CD4-positive, alpha-beta T cell treated with Interleukin-15 for 1 hour (primary cell): Measurements from ENCODE around the gene CCT6A.
"Not testable (repeated sequence)": the region's sequence is repeated elsewhere in the genome, so short reads cannot be mapped to it uniquely, and the experiment has no call there.

Experiments used
- DNase-seq: peaks from one replicate; pipeline ENCODE4 v3.0.0-alpha.2; 2020

Gene CCT6A, protein sequence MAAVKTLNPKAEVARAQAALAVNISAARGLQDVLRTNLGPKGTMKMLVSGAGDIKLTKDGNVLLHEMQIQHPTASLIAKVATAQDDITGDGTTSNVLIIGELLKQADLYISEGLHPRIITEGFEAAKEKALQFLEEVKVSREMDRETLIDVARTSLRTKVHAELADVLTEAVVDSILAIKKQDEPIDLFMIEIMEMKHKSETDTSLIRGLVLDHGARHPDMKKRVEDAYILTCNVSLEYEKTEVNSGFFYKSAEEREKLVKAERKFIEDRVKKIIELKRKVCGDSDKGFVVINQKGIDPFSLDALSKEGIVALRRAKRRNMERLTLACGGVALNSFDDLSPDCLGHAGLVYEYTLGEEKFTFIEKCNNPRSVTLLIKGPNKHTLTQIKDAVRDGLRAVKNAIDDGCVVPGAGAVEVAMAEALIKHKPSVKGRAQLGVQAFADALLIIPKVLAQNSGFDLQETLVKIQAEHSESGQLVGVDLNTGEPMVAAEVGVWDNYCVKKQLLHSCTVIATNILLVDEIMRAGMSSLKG

DNA sequence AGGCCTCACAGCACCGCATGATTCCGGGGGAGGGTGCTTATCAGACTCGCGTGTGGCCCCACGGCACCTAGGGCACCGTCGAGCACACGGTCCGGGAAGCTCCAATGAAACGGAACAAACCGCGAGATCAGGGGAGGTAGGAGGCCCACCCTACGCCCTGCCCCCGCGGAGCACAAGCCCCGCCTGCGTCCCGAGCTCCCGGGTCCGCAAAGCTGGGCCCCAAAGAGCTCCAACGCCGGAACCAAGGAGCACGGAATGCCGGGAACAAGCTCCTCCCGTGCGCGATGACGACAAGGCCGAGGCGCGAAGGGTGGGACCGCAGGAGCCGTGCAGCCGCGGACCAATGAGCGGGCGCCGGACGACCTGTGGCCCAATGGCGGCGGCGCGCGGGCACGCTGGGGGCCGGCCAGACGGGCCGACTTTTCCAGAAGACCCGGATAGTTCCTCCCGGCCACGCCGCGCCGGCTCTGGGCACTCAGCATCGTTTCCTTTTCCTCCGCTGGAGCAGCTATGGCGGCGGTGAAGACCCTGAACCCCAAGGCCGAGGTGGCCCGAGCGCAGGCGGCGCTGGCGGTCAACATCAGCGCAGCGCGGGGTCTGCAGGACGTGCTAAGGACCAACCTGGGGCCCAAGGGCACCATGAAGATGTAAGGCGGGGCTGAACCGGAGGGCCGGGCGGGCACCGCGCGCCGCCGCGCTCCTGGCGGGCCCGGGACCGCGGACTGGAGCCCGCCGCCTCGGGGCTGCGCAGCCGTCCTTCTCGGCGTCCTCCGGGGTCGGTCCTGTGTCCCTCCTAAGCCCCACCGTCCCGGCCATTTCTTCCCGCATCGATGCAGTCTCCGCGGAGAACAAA, at the start of gene CCT6A, which contains the start of gene PSPH:
CCT6A (plus strand) TSS at position 427 of the 853 bp plus-strand sequence; CDS start at position 511, 84 bp downstream.
PSPH (minus strand) TSS at position 106 of the 853 bp plus-strand sequence. CDS start 30,232 bp downstream, outside the sequence.
- peak; percentile 87 for DNase-seq

DNA sequence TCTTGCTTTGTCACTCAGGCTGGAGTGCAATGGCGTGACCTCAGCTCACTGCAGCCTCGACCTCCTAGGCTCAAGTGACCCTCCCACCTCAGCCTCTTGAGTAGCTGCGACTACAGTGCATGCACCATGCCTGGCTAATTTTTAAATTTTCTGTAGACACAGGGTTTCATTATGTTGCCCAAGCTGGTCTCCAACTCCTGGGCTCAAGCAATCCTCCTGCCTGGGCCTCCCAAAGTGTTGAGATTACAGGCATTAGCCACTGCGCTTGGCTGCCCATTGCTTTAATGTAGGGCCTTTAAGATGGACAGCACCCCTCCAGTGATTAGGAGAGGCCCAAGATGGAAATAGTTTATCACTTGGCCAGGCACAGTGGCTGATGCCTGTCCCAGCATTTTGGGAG, 47.8 kb upstream of the CCT6A start:
- DNase-seq = no peak

DNA sequence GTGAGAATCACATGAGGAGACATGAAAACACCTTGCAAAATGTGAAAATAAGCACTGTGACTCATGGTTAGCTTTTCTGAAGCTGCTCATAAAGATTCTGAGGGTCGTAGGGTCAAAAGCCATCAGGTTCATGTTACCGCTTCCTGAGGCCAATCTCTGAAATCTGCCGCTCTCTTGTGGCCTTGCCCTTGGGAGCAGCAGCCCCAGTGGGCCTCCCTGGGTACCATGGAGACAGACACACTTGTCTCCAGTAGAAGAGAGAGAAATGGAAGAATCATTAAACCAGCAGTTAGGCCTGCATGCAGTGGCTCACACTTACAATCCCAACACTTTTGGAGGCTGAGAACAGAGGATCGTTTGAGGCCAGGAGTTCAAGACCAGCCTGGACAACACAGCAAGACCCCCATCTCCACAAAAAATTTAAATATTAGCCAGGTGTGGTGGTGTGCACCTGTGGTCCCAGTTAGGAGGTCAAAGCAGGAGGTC, 44.4 kb upstream of the CCT6A start:
- DNase-seq = no peak

DNA sequence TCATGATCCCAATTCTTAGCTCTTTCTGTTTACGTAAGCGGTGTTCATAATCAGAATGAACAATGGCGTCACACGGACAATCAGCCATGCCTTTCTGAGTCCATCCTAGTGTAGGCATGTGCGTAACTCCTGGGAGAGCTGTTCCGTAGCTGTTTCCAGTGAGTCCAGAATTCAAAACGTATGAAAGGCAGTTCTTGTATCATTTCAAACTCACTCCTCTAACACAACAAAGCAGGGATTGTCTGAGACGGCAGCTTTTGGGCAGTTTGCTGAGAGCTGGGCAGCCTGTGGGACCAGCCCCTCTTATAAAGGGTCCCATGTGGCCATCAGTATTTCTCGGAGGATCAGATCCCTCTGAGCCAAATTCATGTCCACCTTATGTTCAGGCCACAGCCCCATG, 43.7 kb upstream of the CCT6A start:
- DNase-seq = no peak

DNA sequence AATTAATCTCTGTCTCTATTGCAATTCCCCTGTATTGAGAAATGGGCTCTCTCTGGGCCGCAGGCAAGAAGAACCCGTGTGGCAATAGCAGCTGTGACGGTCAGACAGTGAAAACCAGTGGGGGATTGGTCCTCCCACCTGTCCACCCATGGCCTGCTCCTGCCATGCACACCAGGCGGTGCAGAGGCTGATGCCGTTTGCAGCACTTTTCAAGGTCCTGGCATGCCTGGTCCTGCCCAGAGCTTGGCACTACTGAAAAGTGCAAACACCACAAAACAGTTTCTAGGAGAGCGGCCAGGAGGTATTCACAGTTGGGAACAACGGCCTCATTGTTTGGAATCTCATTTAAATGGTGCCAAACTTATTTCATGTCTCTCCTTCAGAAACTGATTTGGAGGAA, 41.9 kb upstream of the CCT6A start:
- no peak for DNase-seq

DNA sequence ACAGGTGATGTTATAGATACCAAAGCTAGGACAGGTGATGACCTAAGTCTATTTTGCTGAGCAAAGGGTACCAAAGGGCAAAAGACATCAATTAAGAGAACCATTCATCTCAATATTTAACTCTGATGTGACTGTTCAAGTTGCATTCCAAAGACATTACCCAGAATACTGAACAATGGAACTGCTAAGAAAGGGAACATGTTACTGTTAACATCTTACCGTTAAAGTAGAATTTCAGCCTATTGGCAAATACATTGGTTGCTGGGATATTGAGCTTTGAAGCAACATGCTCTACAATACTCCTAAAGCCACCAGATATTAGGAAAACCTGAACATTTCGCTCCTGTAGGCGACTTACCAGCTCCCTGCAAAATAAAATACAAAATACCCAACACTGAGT, 34.5 kb upstream of the CCT6A start:
- not testable (repeated sequence) for DNase-seq

DNA sequence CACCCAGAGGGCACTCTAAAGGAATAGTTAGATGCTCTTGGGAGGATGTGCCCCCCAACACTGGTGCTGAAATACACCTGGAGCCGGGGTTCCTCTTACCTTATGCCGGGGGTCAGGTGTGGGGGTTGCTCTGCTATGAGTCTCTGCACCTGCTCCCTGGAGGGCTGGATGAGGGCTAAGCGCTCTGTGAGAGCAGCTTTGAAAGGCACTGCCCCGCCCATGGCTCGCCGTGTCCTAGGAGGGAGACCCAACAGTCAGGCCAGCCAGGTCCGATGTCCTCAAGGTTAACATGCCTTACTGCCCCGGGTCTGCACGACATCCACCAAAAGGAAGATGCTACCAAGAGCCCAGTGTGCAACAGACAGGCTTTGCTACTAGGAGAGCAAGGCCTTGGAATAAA, 32.1 kb upstream of the CCT6A start:
- no peak for DNase-seq

DNA sequence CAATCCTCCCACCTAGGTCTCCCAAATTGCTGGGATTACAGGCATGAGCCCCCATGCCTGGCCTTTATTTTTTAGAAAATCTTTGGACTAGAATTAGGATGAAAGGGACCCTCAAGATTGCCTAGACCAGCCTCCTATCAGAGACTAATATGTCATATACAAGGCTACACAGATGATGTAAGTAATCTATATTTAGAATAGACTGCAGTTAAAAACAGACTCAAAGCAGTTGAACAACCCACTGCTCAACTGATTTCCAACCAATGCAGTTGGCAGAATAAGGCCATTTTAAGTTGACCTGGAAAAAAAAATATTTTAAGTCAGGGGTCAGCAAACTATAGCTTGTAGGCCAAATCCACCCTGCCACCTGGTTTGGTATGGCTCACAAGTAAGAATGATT, 28.1 kb upstream of the CCT6A start:
- no peak for DNase-seq

DNA sequence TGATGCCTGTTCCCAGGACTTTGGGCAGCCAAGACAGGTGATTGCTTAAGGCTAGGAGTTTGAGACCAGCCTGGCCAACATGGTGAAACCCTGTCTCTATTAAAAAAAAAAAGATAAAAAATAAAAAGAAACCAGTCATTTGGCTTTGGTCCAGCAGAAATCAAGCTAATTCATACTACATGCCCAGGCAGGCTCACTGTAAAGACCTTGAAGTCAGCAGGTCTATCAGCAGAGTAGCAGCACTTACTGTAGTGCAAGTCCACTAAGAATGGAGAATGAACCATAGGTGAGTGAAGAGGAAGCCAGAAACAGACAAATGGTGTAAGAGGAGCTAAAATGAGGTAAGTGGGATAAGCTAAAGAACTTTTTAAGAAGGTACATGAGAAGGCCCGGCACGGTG, 25.0 kb upstream of the CCT6A start:
- DNase-seq = no peak

DNA sequence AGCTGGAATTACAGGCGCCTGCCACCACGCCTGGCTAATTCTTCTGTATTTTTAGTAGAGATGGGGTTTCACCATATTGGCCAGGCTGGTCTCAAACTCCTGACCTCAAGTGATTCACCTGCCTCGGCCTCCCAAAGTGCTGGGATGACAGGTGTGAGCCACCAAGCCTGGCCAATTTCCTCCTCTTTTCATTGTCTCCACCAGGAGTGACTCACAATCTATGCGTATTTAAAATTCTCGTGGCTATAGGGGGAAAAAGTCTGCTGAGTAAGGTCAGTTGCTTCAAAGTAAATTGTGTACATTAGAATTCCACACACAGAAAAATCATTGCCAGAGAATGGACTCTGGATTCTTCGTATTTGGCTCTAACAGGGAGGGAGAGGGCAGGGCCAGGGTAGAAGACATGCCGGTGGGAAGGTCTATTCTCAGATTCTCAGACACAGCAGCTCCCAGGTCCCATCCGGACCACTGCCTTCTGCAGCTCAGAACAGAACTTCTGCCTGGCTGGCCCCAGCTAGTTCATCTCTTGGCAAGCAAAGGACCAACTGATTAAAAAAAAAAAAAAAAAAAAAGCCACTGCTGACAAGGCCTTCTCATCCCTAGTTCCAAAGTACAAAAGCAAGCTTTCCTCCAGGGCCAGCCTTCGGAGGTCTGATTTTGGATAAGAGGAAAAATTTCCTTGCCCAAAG, 22.5 kb upstream of the CCT6A start:
- no peak for DNase-seq

DNA sequence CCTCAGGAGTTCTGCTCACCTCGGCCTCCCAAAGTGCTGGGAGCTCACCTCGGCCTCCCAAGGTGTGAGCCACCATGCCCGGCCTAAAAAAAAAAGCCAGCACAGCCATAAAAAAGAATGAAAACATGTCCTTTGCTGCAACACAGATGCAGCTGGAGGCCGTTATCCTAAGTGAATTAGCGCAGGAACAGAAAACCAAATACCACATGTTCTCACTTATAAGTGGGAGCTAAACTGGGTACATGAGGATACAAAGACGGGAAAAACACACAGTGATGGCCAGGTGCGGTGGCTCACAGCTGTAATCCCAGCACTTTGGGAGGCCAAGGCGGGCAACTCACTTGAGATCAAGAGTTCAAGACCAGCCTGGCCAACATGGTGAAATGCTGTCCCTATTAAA, 21.2 kb upstream of the CCT6A start:
- no peak for DNase-seq

DNA sequence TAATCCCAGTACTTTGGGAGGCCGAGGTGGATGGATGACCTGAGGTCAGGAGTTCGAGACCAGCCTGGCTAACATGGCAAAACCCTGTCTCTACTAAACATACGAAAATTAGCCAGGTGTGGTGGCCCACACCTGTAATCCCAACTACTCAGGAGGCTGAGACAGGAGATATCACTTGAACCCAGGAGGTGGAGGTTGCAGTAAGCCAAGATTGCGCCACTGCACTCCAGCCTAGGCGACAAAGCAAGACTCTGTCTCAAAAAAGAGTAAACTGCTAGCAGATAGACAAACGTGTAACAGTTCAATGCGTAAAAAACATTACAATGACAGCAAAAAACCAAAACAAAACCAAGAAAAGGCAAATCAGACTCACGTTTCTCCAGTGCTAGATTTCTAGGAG, 20.0 kb upstream of the CCT6A start:
- DNase-seq = not testable (repeated sequence)

DNA sequence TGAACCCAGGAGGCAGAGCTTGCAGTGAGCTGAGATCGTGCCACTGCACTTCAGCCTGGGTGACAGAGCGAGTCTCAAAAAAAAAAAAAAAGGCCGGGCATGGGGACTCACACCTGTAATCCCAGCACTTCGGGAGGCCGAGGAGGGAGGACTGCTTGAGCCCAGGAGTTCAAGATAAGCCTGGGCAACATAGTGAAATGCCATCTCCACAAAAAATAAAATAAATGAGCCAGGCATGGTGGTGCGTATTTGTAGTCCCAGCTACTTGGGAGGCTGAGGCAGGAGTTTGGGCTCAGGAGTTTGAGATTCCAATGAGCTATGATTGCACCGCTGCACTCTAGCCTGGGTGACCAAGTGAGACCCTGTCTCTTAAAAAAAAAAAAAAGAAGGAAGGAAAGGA, 19.0 kb upstream of the CCT6A start:
- not testable (repeated sequence) for DNase-seq

DNA sequence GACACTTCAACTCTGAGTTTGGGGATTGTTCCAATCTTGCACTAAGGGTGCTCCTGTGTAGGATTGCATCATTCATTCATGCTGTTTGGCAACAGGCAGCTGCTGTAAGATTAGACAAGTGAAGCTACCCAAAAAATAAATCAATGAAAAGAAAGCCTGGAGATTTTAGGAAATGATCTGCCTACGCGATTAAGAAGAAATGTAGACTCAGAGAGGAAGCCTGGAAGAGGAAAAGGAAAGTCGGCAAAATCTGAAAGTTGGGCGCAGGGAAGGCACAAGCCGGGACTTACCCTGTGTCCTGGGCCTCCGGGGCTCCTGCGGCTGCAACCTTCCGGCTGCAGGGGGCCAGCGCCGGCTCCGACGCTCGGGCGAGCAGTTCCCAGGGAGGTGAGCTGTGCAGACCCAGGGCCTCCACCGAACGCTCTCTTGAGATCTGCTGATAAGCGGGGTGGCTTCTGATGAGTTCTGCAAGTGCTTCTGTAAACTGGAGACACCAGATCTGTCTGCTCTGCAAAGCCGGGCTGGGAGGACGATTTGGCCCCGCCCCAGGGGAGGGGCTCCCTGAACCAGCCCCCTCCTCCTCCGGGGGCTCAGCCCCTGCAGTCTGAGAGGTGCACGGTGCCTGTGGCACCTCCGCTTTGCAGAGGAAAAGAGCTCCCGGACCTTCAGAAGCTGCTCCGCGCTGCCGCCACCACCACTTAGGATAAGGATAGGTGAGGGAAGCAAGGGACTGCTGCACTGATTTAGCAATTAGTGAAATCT, 17.7 kb upstream of the CCT6A start:
- DNase-seq = peak; percentile 74

DNA sequence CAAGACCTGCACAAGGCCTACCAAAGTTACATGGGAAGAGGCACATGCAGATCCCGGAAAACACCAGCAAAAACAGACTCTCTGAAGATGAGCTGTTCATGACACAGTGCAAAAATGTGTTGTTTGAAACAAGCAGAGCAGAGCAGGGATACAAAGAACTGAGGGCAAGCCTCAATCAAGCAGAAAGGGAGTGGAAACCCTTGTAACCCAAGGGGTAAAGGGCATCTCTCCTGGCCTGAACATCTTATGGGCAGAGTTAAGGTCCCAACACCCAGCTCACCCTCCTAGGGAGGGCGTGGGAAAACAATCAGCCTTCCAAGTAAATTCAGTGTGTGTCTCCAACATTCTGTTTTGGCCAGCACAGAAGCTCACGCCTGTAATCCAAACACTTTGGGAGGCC, 10.8 kb upstream of the CCT6A start:
- no peak for DNase-seq

DNA sequence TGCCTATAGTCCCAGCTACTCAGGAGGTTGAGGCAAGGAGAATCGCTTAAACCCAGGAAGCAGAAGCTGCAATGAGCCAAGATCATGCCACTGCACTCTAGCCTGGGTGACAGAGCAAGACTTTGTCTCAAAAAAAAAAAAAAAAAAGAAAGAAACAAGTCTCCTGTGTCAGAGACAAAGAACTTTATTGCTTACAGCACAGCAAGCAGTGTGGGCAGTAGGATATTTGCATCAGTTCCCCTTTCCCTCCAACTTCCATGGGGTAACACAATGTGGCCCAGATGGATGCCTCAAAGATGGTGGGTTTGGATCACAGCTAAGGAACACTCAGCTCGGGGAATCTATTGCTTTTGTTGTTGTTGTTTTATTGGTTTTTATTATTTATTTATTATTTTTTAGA, 5.8 kb upstream of the CCT6A start:
- not testable (repeated sequence) for DNase-seq

DNA sequence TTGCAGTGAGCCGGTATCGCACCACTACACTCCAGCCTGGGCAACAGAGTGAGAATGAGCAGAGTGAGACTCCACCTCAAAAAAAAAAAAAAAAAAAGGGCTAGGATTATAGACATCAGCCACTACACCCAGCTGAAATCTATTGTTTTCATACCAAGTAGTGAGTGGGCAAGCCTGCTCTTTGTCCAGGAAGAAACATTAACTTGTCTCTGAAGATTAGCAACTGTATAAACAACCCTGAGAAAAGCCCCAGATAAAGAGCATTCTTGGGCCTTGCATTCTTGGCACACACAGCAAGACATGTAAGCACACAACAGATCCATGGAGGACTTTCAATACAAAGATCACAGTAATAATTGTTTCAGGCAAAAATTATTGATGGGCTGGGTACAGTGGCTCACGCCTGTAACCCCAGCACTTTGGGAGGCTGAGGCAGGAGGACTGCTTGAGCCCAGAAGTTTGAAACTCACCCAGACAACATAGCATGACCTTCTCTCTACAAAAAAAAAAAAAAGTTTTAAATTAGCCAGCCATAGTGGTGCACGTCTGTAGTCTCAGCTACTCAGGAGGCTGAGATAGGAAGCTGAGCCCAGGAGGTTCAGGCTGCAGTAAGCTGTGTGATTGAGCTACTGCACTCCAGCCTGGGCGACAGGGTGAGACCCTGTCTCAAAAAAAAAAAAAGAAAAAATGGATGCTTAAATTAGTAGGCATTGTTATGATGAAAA, 4.7 kb upstream of the CCT6A start:
- no peak for DNase-seq

DNA sequence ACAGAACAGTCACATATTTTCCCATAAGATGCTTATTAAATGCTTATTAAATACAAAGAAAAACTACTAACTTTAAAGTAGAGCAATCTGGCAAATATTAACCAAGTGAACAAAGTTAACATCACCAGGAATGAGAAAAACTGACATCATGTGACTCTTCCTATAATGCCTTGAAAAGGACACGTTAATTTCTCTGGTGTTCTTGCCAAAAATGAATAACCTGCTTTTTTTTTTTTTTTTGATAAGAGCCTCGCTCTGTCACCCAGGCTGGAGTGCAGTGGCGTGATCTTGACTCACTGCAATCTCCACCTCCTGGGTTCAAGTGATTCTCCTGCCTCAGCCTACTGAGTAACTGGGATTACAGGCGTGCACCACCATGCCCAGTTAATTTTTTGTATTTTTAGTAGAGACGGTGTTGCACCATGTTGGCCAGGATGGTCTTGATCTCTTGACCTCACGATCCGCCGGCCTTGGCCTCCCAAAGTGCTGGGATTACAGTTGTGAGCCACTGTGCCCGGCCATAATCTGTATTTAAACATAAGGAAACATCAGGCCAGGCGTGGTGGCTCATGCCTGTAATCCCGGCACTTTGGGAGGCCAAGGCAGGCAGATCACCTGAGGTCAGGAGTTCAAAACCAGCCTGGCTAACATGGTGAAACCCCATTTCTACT, 4.0 kb upstream of the CCT6A start:
- DNase-seq = not testable (repeated sequence)

DNA sequence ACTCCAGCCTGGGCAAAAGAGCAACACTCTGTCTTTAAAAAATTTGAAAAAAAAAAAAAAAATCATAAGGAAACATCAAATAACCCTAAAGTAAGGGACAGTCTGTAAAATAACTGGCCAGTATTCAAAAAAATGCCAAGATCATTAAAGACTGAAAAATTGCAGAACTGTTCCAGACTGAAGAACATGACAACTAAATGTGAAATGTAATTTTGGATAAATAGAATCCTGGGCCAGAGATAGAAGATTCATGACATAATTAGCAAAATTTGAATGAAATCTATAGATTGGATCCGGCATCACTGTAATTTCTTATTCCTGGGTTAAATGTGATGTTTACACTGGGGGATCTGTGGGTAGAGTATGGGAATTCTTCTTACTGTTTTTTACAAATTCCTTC, 3.3 kb upstream of the CCT6A start:
- DNase-seq = no peak

DNA sequence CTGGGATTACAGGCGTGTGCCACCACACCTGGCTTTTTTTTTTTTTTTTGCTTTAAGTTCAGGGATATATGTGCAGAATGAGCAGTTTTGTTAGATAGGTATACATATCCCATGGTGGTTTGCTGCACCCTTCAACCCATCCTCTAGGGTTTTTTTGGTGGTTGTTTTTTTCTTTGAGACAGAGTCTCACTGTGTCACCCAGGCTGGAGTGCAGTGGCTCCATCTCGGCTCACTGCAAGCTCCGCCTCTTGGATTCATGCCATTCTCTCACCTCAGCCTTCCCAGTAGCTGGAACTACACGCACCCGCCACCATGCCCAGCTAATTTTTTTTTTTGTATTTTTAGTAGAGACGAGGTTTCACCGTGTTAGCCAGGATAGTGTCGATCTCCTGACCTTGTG, 2.8 kb upstream of the CCT6A start:
- DNase-seq = not testable (repeated sequence)

DNA sequence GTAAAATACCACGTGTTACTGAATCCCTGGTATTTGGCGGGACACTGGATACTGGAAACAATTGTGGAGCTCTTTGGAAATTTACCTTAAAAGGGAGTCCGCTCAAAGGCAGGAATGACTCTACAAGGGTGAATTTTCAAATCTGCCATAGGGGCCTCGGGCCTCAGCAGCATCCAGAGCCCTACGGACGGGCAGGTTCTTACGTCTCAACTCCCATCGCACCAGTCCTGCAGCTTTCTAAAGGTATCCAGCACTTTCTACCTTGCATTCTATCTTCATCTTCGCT, 569 bp upstream of the CCT6A start:
- no peak for DNase-seq
